Measurements from ENCODE around the gene PCNX1.

Gene PCNX1

GRCh38 chr14:71148627-71149026 is 241.4 kb downstream of the PCNX1 start:
- no peak for DNase-seq (ENCODE audit: low read depth in 1 of 2, low spot score in 1 of 2)
- H3K4me3 ChIP-seq (replicated peaks; ENCODE audit: insufficient read depth, low read length) = no peak overlapping the region
- TF ChIP-seq, protein P1, sequence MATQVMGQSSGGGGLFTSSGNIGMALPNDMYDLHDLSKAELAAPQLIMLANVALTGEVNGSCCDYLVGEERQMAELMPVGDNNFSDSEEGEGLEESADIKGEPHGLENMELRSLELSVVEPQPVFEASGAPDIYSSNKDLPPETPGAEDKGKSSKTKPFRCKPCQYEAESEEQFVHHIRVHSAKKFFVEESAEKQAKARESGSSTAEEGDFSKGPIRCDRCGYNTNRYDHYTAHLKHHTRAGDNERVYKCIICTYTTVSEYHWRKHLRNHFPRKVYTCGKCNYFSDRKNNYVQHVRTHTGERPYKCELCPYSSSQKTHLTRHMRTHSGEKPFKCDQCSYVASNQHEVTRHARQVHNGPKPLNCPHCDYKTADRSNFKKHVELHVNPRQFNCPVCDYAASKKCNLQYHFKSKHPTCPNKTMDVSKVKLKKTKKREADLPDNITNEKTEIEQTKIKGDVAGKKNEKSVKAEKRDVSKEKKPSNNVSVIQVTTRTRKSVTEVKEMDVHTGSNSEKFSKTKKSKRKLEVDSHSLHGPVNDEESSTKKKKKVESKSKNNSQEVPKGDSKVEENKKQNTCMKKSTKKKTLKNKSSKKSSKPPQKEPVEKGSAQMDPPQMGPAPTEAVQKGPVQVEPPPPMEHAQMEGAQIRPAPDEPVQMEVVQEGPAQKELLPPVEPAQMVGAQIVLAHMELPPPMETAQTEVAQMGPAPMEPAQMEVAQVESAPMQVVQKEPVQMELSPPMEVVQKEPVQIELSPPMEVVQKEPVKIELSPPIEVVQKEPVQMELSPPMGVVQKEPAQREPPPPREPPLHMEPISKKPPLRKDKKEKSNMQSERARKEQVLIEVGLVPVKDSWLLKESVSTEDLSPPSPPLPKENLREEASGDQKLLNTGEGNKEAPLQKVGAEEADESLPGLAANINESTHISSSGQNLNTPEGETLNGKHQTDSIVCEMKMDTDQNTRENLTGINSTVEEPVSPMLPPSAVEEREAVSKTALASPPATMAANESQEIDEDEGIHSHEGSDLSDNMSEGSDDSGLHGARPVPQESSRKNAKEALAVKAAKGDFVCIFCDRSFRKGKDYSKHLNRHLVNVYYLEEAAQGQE (IDR thresholded peaks at IDR 0.05; ENCODE audit: insufficient replicate concordance, low read depth) = no peak
- TF ChIP-seq POLR2AphosphoS5 (IDR thresholded peaks at IDR 0.05; ENCODE audit: low read depth) = no peak
- TF ChIP-seq GABPA (IDR thresholded peaks at IDR 0.05; ENCODE audit: low read depth) = no peak
- TF ChIP-seq CTCF (IDR thresholded peaks at IDR 0.05; ENCODE audit: insufficient read depth, low read length) = no peak
- no peak for TF ChIP-seq SPI1 (IDR thresholded peaks at IDR 0.05; ENCODE audit: borderline replicate concordance, low read depth)
- no peaks in the 10 kb centered on the region for H3K27me3 ChIP-seq (ENCODE audit: insufficient read depth, poor library complexity, severe bottlenecking)
- no peak overlapping the region for H3K27ac ChIP-seq (replicated peaks)

- Histone ChIP-seq H3K4me3 (replicated peaks; ENCODE audit: insufficient read depth, low read length) (no peak overlapping the region), H3K27me3 (ENCODE audit: insufficient read depth, poor library complexity, severe bottlenecking) (no peaks in the 10 kb centered on the region), H3K27ac (replicated peaks) (no peak overlapping the region)
- TF ChIP-seq GABPA (IDR thresholded peaks at IDR 0.05; ENCODE audit: low read depth) = no peak
- TF ChIP-seq POLR2AphosphoS5 (IDR thresholded peaks at IDR 0.05; ENCODE audit: low read depth) = no peak
- no peak for TF ChIP-seq CTCF (IDR thresholded peaks at IDR 0.05; ENCODE audit: insufficient read depth, low read length)
- TF ChIP-seq SPI1 (IDR thresholded peaks at IDR 0.05; ENCODE audit: borderline replicate concordance, low read depth) = no peak
- TF ChIP-seq, protein P1 (IDR thresholded peaks at IDR 0.05; ENCODE audit: insufficient replicate concordance, low read depth) = no peak
- no peak for DNase-seq (ENCODE audit: low read depth in 1 of 2, low spot score in 1 of 2)
These were observed 243.5 kb downstream of the PCNX1 start for GRCh38 chr14:71150737-71151136.

DNA sequence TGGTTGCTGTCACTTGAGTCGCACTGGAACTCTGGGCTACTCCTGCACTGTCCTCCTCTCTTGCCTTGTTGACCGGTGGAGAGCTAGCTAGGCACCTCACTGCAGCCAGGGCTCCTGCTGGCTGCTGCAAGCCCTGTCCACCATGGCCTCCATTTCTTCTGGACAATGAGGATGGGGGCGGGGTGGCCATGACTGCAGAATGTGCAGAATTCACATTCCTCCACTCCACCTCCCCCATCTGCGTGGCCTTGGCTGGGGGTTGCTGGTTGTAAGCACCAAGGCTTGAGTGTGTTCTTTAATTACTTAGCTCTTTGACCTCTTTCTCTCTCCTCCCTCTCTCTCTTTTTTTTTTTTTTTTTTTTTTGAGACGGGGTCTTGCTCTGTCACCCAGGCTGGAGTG is 248.5 kb downstream of the PCNX1 start:
- TF ChIP-seq SPI1 (IDR thresholded peaks at IDR 0.05; ENCODE audit: borderline replicate concordance, low read depth) = no peak
- TF ChIP-seq GABPA (IDR thresholded peaks at IDR 0.05; ENCODE audit: low read depth) = no peak
- TF ChIP-seq, protein P1 (IDR thresholded peaks at IDR 0.05; ENCODE audit: insufficient replicate concordance, low read depth) = no peak
- TF ChIP-seq CTCF (IDR thresholded peaks at IDR 0.05; ENCODE audit: insufficient read depth, low read length) = no peak
- TF ChIP-seq POLR2AphosphoS5 (IDR thresholded peaks at IDR 0.05; ENCODE audit: low read depth) = no peak
- no peak overlapping the region for H3K4me3 ChIP-seq (replicated peaks; ENCODE audit: insufficient read depth, low read length)
- H3K27ac ChIP-seq (replicated peaks) = no peak overlapping the region
- no peaks in the 10 kb centered on the region for H3K27me3 ChIP-seq (ENCODE audit: insufficient read depth, poor library complexity, severe bottlenecking)
- DNase-seq (ENCODE audit: low read depth in 1 of 2, low spot score in 1 of 2) = no peak
